GM23338 (cell line): ENCODE results near the gene CNPPD1. TPM values are rescaled to one million over a fixed set of nuclear protein-coding genes. Genes with fewer than 3 reads are reported as not detected.

Experiments
- polyA plus RNA-seq: library from polyadenylated mRNA; unstranded; fragments of >200 nt; fragmentation: Nextera tagmentation; extraction: Ambion mirVana; gene quantifications from 2 replicates; pipeline ENCODE4 v1.2.1, GENCODE V29; 2016
- total RNA-seq: library from RNA; depleted of rRNA; stranded (reverse); fragments of >200 nt; shearing (Covaris generic); gene quantifications from 2 replicates; pipeline ENCODE4 v1.2.3, GENCODE V29; 2014; rRNA removed

Gene CNPPD1
- total and polyA plus RNA-seq, 2 experiments from 2014 or later: 18.0 to 18.2 TPM

Other genes with a start within 250 kb of the CNPPD1 start
- 0.43 and 0.56 TPM in 2 replicates for gene CDK5R2, start 217.3 kb downstream of the CNPPD1 start, total RNA-seq
- 0.19 TPM in 1 of 2 replicates, not detected in the other for gene CDK5R2, start 217.3 kb downstream of the CNPPD1 start, polyA plus RNA-seq
- not detected in 2 replicates for gene FEV, start 191.7 kb downstream of the CNPPD1 start, total RNA-seq
- gene FEV, start 191.7 kb downstream of the CNPPD1 start, polyA plus RNA-seq: not detected in 2 replicates
- gene CRYBA2, start 183.5 kb downstream of the CNPPD1 start, total RNA-seq: not detected in 2 replicates
- not detected in 2 replicates for gene CRYBA2, start 183.5 kb downstream of the CNPPD1 start, polyA plus RNA-seq
- 0.23 and 0.38 TPM in 2 replicates for gene CFAP65, start 135.4 kb downstream of the CNPPD1 start, total RNA-seq
- 0.37 and 0.74 TPM in 2 replicates for gene CFAP65, start 135.4 kb downstream of the CNPPD1 start, polyA plus RNA-seq
- gene IHH, start 116.0 kb downstream of the CNPPD1 start, total RNA-seq: not detected in 2 replicates
- not detected in 2 replicates for gene IHH, start 116.0 kb downstream of the CNPPD1 start, polyA plus RNA-seq
- 25.2 and 30.6 TPM in 2 replicates for gene NHEJ1, start 16.1 kb downstream of the CNPPD1 start, total RNA-seq
- 16.5 and 19.6 TPM in 2 replicates for gene NHEJ1, start 16.1 kb downstream of the CNPPD1 start, polyA plus RNA-seq
- gene SLC23A3, start 6.9 kb downstream of the CNPPD1 start, total RNA-seq: 0.73 TPM in 1 of 2 replicates, not detected in the other
- gene SLC23A3, start 6.9 kb downstream of the CNPPD1 start, polyA plus RNA-seq: 0.10 and 0.26 TPM in 2 replicates
- gene RETREG2, start 1.4 kb upstream of the CNPPD1 start, total RNA-seq: 35.1 and 41.8 TPM in 2 replicates
- gene RETREG2, start 1.4 kb upstream of the CNPPD1 start, polyA plus RNA-seq: 12.7 and 13.2 TPM in 2 replicates
- gene ZFAND2B, start 29.9 kb upstream of the CNPPD1 start, total RNA-seq: 21.5 and 30.0 TPM in 2 replicates
- gene ZFAND2B, start 29.9 kb upstream of the CNPPD1 start, polyA plus RNA-seq: 13.1 and 16.3 TPM in 2 replicates
- 35.1 and 43.6 TPM in 2 replicates for gene ABCB6, start 42.0 kb upstream of the CNPPD1 start, total RNA-seq
- 26.2 and 29.8 TPM in 2 replicates for gene ABCB6, start 42.0 kb upstream of the CNPPD1 start, polyA plus RNA-seq
- 54.2 and 62.7 TPM in 2 replicates for gene ATG9A, start 52.7 kb upstream of the CNPPD1 start, total RNA-seq
- 18.0 and 20.7 TPM in 2 replicates for gene ATG9A, start 52.7 kb upstream of the CNPPD1 start, polyA plus RNA-seq
- gene ANKZF1, start 52.9 kb upstream of the CNPPD1 start, total RNA-seq: 51.2 and 61.9 TPM in 2 replicates
- 29.9 TPM in 2 replicates for gene ANKZF1, start 52.9 kb upstream of the CNPPD1 start, polyA plus RNA-seq
- gene GLB1L, start 68.5 kb upstream of the CNPPD1 start, total RNA-seq: 5.4 and 5.6 TPM in 2 replicates
- 1.7 TPM in 2 replicates for gene GLB1L, start 68.5 kb upstream of the CNPPD1 start, polyA plus RNA-seq
- gene STK16, start 68.6 kb upstream of the CNPPD1 start, total RNA-seq: 12.1 and 17.0 TPM in 2 replicates
- 3.1 and 3.4 TPM in 2 replicates for gene STK16, start 68.6 kb upstream of the CNPPD1 start, polyA plus RNA-seq
- 0.14 TPM in 1 of 2 replicates, not detected in the other for gene TUBA4B, start 76.3 kb upstream of the CNPPD1 start, total RNA-seq
- 0.17 TPM in 1 of 2 replicates, not detected in the other for gene TUBA4B, start 76.3 kb upstream of the CNPPD1 start, polyA plus RNA-seq
- gene TUBA4A, start 77.0 kb upstream of the CNPPD1 start, total RNA-seq: 77.7 and 89.6 TPM in 2 replicates
- gene TUBA4A, start 77.0 kb upstream of the CNPPD1 start, polyA plus RNA-seq: 43.3 and 44.3 TPM in 2 replicates
- gene DNAJB2, start 102.4 kb upstream of the CNPPD1 start, total RNA-seq: 25.5 and 25.9 TPM in 2 replicates
- 6.4 and 9.0 TPM in 2 replicates for gene DNAJB2, start 102.4 kb upstream of the CNPPD1 start, polyA plus RNA-seq
- gene PTPRN, start 132.5 kb upstream of the CNPPD1 start, total RNA-seq: 18.8 and 22.1 TPM in 2 replicates
- 4.8 and 5.1 TPM in 2 replicates for gene PTPRN, start 132.5 kb upstream of the CNPPD1 start, polyA plus RNA-seq
- gene RESP18, start 155.8 kb upstream of the CNPPD1 start, total RNA-seq: not detected in 2 replicates
- not detected in 2 replicates for gene RESP18, start 155.8 kb upstream of the CNPPD1 start, polyA plus RNA-seq
- 58.8 and 67.9 TPM in 2 replicates for gene DNPEP, start 211.0 kb upstream of the CNPPD1 start, total RNA-seq
- gene DNPEP, start 211.0 kb upstream of the CNPPD1 start, polyA plus RNA-seq: 44.9 and 49.2 TPM in 2 replicates
- gene DES, start 241.5 kb upstream of the CNPPD1 start, total RNA-seq: 2.0 and 6.1 TPM in 2 replicates
- gene DES, start 241.5 kb upstream of the CNPPD1 start, polyA plus RNA-seq: 1.0 and 1.3 TPM in 2 replicates